GM18499 (cell line): ENCODE results near the gene TMEM138.
"Not testable (repeated sequence)": the region's sequence is repeated elsewhere in the genome, so short reads cannot be mapped to it uniquely, and the experiment has no call there.

ENCODE experiments used
- ATAC-seq: cut with Tn5 transposase; IDR thresholded peaks from one replicate; pipeline ENCODE4 v1.9.1; 2021; ENCODE audit warnings: moderate number of reproducible peaks; ENCODE audit not compliant: insufficient read depth, unreplicated experiment

Gene TMEM138

DNA sequence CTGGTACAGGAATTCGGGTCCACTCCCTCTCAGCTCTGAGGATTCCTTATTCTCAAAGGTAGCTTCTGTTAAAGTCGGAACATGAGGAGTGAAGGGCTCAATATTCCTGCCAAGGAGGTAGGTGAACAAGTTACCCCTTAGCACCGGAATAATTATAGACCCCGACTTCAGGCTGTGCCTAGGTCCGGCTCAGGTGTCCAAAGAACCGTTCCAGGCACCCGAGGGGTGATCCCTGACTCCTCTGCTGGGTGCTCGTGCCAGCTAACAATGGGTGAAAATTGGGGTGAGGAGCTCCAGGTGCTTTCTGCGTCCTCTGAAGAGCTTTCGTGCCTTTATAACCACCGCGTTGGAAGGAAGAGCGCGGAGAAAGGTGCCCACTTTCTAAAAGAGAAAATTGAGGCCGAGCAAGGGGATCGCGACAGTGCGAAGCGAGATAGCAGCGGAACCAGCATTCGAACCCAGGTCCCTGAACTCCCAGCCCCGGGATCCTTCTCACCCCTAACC lies 885 bp upstream of the TMEM138 start:
- no peak for ATAC-seq

- no peak for ATAC-seq
Observed at GRCh38 chr11:61362542-61362875, 335 bp downstream of the TMEM138 start.

DNA sequence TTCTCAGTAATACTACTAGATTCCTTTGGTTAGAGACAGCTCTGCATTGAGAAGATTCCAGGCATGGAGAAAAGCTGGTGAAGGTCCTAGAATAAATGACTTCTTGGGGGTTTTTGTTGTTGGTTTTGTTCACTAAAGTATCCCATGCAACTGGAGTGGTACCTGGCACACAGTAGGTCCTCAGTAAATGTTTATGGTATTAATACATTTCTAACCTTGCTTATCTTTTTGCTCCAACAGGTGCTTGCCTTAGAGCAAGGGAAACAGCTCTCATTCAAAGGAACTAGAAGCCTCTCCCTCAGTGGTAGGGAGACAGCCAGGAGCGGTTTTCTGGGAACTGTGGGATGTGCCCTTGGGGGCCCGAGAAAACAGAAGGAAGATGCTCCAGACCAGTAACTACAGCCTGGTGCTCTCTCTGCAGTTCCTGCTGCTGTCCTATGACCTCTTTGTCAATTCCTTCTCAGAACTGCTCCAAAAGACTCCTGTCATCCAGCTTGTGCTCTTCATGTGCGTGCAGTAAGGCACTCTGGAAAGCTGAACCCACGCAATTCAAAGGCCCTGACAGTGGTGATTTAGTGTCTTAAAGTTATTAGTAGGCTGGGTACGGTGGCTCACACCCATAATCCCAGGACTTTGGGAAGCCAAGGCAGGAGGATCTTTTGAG lies 2.0 kb downstream of the TMEM138 start:
- ATAC-seq = no peak

- no peak for ATAC-seq
Observed at GRCh38 chr11:61367406-61367805, 5.2 kb downstream of the TMEM138 start.

- no peak for ATAC-seq
Observed at GRCh38 chr11:61368646-61369045, 6.5 kb downstream of the TMEM138 start.

GRCh38 chr11:61369372-61370348 lies 7.5 kb downstream of the TMEM138 start:
- no peak for ATAC-seq

DNA sequence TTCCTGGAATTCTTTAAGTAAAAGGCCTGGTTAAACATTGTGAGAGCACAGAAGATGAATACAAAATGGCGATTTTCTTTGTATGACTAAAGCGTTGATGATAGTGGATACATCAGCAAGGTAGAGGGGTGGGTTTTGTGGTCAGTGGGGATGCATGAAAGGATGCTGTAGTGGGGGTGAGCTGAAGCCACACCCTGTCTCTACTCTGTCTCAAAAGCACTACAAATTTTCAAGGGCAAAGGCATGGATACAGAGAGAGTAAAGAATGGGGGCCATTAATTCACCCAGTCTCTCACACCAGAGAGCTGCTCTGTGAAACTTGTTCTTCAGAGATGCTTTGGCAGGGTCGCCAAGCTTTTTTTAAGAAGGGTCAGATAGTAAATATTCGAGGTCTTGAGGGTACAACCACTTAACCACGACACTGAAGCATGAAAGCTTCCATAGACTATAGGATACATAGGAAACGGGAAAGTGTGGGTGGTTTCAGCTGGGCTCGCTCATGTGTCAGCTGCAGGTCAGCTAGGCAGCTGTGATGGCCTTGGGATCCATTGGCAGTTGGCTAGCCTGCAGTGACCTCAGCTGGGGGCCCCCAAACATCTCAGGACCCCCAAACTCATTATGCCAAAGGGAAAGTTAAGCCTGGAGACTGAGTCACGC lies 8.3 kb downstream of the TMEM138 start:
- no peak for ATAC-seq

DNA sequence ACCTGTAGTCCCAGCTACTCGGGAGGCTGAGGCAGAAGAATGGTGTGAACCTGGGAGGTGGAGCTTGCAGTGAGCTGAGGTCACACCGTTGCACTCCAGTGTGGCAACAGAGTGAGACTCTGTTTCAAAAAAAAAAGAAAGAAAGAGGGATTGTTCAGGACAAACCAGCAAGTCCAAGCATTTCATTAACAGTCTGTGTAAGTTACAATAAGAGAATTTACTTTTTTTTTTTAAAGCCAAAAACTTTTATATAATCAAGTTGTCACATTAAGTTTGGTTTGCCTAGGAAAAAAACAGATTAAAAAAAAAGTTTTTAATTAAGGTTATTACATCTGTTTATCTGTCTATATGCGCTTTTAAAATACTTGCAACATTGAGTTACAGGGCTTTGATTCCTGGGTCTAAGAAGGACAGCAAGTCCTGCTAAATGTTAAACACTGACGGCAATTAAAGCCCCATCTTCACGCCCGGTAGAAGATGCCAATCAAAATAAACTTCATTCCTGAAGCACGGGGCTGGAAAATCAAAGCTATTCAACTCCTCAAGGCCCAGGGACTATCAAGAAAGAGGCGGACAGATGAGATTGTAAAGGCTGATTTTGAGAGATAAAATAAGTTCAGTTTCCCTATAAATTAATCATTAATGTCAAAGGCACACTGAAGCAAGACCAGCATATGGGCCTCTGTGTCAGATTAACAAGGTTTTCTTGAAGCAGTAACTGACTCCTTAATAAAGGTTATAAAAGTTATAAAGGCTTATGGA lies 10.7 kb downstream of the TMEM138 start:
- ATAC-seq = no peak

DNA sequence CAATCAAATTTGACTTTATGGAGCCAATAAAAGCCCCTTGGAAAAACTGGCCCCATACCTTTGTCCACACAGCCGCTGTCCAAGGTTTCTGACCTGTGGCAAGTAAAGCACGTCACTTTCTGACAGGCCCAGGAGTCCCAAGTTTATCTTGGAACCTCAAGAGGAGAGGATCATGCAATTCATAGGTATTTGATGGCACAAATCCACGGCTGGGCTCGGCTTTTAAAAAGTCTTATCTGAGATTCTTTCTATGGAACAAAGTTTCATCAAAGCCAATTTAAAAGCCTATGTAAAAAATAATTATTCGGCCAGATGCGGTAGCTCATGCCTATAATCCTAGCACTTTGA lies 13.6 kb downstream of the TMEM138 start:
- ATAC-seq = no peak

DNA sequence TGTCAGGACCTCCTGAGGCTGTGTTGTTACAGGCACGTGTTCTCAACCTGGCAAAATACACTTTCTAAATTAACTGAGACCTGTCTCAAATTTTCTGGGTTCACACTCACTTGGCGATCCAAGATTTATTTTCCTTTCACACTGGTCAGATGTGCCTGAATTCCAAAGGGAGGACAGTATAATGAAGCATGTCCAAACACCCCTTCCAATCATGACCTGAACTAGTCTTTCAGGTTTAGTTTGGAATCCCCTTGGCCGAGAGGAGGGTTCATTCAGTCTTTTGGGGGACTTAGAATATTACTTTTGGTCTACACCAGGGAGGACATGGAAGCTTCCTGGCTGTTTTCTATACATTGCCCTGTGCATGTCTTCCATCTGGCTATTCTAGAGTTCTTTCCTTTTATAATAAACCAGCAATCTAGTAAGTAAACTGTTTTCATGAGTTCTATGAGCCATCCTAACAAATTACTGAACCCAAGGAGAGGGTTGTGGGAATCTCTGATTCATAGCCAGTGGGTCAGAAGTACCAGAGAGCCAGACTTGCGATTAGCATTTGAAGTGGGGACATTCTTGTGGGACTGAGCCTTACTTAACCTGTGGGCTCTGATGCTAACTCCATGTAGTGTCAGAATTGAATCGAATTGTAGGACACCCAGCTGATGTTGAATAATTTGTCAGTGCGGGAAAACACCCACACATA lies 15.4 kb downstream of the TMEM138 start:
- ATAC-seq = no peak

GRCh38 chr11:61378713-61379313 lies 16.6 kb downstream of the TMEM138 start:
- ATAC-seq = no peak

- ATAC-seq = no peak
Observed at GRCh38 chr11:61380884-61381283, 18.7 kb downstream of the TMEM138 start.

DNA sequence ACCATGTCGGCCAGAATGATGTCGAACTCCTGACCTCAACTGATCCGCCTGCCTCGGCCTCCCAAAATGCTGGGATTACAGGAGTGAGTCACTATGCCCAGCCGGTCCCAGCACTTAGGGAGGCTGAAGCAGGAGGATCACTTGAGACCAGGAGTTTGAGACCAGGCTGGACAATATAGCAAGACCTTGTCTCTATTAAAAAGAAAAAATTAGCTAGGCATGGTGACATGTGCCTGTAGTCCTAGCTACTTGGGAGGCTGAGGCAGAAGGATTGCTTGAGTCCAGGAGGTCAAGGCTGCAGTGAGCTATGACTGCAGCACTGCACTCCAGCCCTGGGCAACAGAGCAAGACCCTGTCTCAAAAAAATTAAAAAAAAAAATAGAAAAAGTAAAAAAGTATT lies 21.7 kb downstream of the TMEM138 start:
- not testable (repeated sequence) for ATAC-seq

DNA sequence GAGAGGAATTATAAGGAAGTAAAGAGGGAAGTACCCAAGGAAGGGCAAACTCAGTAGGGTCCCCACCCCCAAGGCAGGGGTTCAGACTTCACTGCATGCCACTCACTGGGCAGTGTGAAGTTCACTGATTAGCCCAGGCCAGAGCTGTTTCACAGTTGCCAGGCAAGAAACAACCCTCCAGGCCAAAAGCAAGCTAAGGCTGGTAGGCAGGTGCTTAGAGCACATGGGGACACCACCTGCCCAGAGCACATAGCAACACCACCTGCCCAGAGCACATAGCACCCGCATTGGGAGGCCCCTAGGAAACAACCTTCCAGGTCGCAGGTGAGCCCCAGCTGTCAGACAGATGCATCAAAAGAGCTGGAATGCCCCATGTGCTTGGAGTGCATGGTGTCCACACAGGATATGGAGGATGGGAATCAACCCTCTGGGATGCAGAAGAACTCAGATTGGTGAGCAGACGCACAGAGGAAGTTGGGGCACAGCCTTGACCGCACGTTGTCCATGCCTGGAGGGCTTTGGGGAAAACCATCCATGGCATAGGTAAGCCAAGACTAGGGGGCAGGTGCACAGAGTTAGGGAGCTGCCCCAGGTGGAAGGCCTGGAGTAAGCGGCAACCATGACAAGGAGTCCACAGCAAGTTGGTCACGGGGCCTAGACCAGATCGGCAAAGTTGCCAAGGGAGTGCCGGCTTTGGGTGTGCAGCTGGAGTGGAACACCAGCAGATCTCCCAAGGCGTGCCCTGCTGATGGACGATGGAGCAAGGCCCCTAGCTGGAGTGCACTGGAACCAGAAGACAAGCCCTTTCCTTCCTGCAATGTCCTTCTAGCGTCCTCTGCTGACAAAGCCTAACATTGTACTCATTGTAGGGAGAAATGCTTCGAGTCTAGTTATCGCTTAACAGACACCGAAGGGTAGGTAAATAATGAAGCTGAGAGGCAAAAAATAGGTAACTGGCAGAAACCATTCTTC lies 22.4 kb downstream of the TMEM138 start:
- ATAC-seq = no peak

GRCh38 chr11:61390161-61390560 lies 28.0 kb downstream of the TMEM138 start:
- no peak for ATAC-seq

DNA sequence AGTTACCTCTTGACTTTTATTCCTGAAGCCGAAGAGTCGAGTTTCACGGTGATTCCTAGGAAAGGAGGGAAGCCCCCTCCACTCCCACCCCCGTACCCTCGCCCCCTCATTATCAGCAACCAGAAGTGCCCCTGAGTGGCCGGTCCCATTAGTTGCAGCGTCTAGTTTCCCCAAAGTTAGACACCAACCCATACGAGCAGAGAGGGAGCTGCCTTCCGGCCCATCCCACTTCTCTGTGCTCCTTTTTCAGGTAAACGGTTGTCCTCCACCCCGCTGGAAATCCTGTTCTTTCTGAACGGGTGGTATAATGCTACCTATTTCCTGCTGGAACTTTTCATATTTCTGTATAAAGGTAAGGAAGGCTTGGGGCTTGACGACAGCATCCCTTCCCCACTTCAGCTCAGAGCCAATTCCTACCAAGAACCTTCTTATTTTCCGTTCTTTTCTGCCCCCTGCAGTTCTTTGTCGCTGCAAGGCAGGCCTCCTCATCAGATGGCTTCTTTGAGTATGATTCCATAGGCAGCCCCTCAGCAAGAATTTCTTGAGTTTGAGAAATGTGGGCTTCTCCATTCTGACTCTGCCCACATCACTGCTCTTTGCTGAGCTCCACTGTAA lies 30.9 kb downstream of the TMEM138 start:
- no peak for ATAC-seq

GRCh38 chr11:61401173-61401572 lies 39.0 kb downstream of the TMEM138 start:
- no peak for ATAC-seq

DNA sequence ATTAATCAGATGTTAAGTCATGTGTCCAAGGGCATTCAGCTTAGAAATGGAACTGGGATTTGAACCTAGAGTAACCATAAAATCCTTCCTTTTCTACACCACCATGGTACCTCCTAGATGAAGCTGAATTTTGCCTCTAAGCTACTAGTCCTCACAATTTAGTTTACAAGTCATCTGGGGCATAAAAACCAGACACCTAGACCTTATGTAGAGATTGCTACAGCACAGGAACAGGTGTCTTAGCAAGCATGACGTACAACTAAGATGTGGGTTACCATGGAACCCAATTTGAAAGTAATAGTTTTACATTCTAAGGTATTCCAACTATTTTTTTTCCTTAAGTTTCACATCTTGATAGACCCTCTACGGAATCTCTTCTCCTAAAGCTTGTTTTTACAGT lies 39.4 kb downstream of the TMEM138 start:
- no peak for ATAC-seq
